Neuronal stem cell (in vitro differentiated cells): Measurements from ENCODE around the gene POLD4.

Experiments
- DNase-seq: peaks from one replicate; pipeline ENCODE4 v3.0.0-alpha.2; 2013; ENCODE audit warnings: low spot score
- H2AFZ ChIP-seq: one replicate; pipeline ENCODE4 v1.6.1; 2013; ENCODE audit warnings: mild to moderate bottlenecking, low read length, inconsistent platforms
- H2AK5ac ChIP-seq: 2 replicates; pipeline ENCODE4 v1.6.1; 2013; ENCODE audit warnings: low read depth, mild to moderate bottlenecking, inconsistent platforms, low read length, moderate library complexity, mixed read lengths
- H2BK120ac ChIP-seq: 2 replicates; pipeline ENCODE4 v1.6.1; 2013; ENCODE audit warnings: low read depth, mild to moderate bottlenecking, inconsistent platforms, low read length, moderate library complexity, mixed read lengths
- H2BK12ac ChIP-seq: one replicate; pipeline ENCODE4 v1.6.1; 2013; ENCODE audit warnings: low read length, inconsistent platforms
- H2BK15ac ChIP-seq: 2 replicates; pipeline ENCODE4 v1.6.1; 2013; ENCODE audit warnings: mild to moderate bottlenecking, low read length, inconsistent platforms, mixed read lengths
- H2BK5ac ChIP-seq: one replicate; pipeline ENCODE4 v1.6.1; 2013; ENCODE audit warnings: inconsistent platforms, mild to moderate bottlenecking, low read length, moderate library complexity
- H3K14ac ChIP-seq: one replicate; pipeline ENCODE4 v1.6.1; 2013; ENCODE audit warnings: low read length, inconsistent platforms
- H3K18ac ChIP-seq: 2 replicates; pipeline ENCODE4 v1.6.1; 2013; ENCODE audit warnings: low read length, inconsistent platforms
- H3K23ac ChIP-seq: 2 replicates; pipeline ENCODE4 v1.6.1; 2013; ENCODE audit warnings: low read depth, mild to moderate bottlenecking, mixed read lengths, low read length, inconsistent platforms; ENCODE audit not compliant: poor library complexity
- H3K27ac ChIP-seq: replicated peaks from 3 replicates; pipeline ENCODE4 v1.5.1; 2013; ENCODE audit warnings: low read length, inconsistent platforms
- H3K27me3 ChIP-seq, 3 experiments: 2 replicates each; pipeline ENCODE4 v1.6.1; 2013; ENCODE audit warnings: low read length in 3 of 3, mild to moderate bottlenecking in 2 of 3, inconsistent platforms in 1 of 3, low read depth in 1 of 3, mixed read lengths in 1 of 3, moderate library complexity in 1 of 3; ENCODE audit not compliant: control insufficient read depth in 3 of 3, insufficient read depth in 3 of 3
- H3K36me3 ChIP-seq, 2 donors: replicated peaks in 1 of 2; 2 replicates each; pipeline ENCODE4 v1.6.1; 2013; ENCODE audit warnings: low read length in 2 of 2; ENCODE audit not compliant: control insufficient read depth in 2 of 2, insufficient read depth in 2 of 2
- H3K4ac ChIP-seq: 2 replicates; pipeline ENCODE4 v1.6.1; 2013; ENCODE audit warnings: inconsistent platforms, mild to moderate bottlenecking, low read length, moderate library complexity
- H3K4me1 ChIP-seq, 2 donors: 1 replicate in 1 of 2; 2 replicates in 1 of 2; pipeline ENCODE4 v1.6.1; 2013; ENCODE audit warnings: low read length in 2 of 2, low read depth in 1 of 2; ENCODE audit not compliant: control insufficient read depth in 2 of 2, insufficient read depth in 1 of 2
- H3K4me2 ChIP-seq: one replicate; pipeline ENCODE4 v1.6.1; 2013; ENCODE audit warnings: mild to moderate bottlenecking, low read length, inconsistent platforms; ENCODE audit not compliant: insufficient read depth, poor library complexity, severe bottlenecking
- H3K4me3 ChIP-seq, 2 donors: 2 replicates each; pipeline ENCODE4 v1.5.1; 2013; ENCODE audit warnings: low read length in 2 of 2, mild to moderate bottlenecking in 2 of 2, inconsistent platforms in 1 of 2, moderate library complexity in 1 of 2
- H3K79me1 ChIP-seq: one replicate; pipeline ENCODE4 v1.6.1; 2013; ENCODE audit warnings: low read depth, mild to moderate bottlenecking, inconsistent platforms, low read length, moderate library complexity
- H3K9ac ChIP-seq: one replicate; pipeline ENCODE4 v1.6.1; 2013; ENCODE audit warnings: mild to moderate bottlenecking, low read depth, low read length, inconsistent platforms; ENCODE audit not compliant: poor library complexity
- H3K9me3 ChIP-seq, 2 donors: replicated peaks in 1 of 2; 2 replicates each; pipeline versions ENCODE3 to v1.6.1; 2013; ENCODE audit warnings: low read length in 2 of 2, mild to moderate bottlenecking in 2 of 2, inconsistent platforms in 1 of 2, low read depth in 1 of 2, mixed read lengths in 1 of 2, moderate library complexity in 1 of 2; ENCODE audit not compliant: control insufficient read depth in 2 of 2, insufficient read depth in 1 of 2
- H4K8ac ChIP-seq: one replicate; pipeline ENCODE4 v1.6.1; 2013; ENCODE audit warnings: low read depth, mild to moderate bottlenecking, inconsistent platforms, low read length, moderate library complexity
- H4K91ac ChIP-seq: one replicate; pipeline ENCODE4 v1.6.1; 2013; ENCODE audit warnings: low read length, low read depth, mild to moderate bottlenecking, inconsistent platforms; ENCODE audit not compliant: poor library complexity
- WGBS, 2 donors: extraction: QIAGEN DNeasy Blood & Tissue Kit; methylation state at CpG; one replicate each; pipeline ENCODE4 v1.1.7; 2013; ENCODE audit warnings: missing lambda C conversion rate in 2 of 2, mixed read lengths in 1 of 2; ENCODE audit not compliant: insufficient read length in 2 of 2, insufficient replicate concordance in 1 of 2; ENCODE audit errors: extremely low coverage in 2 of 2; 5-methylcytosine and 5-hydroxymethylcytosine counted together

Gene POLD4

GRCh38 chr11:67375320-67376055, 22.1 kb upstream of the POLD4 start:
- H3K4me1 ChIP-seq = peaks cover 45 to 49% of the 10 kb centered on the region in 2 donors
- H3K79me1 ChIP-seq = peaks cover 8% of the 10 kb centered on the region
- H3K27ac ChIP-seq = no peak overlapping the region
- no CpG with 5 or more reads among the region's 15 CpGs for WGBS, 2 donors
- peak overlapping the region; percentile 84 for H3K4ac ChIP-seq
- peak overlapping the region; percentile 84 for H2BK5ac ChIP-seq
- peak overlapping the region; percentile 96 for H2BK15ac ChIP-seq
- H3K36me3 ChIP-seq = no peaks in the 10 kb centered on the region
- peak overlapping the region; percentile 52 for H3K4me2 ChIP-seq
- H4K8ac ChIP-seq = no peak overlapping the region
- H3K14ac ChIP-seq = peak overlapping the region; percentile 98
- peak overlapping the region; percentile 25 for H3K23ac ChIP-seq
- peak overlapping the region; percentile 95 for H2BK12ac ChIP-seq
- peak overlapping the region; percentile 83 for H2AFZ ChIP-seq
- H3K9ac ChIP-seq = peak overlapping the region; percentile 78
- no peak overlapping the region for H3K4me3 ChIP-seq
- no peaks in the 10 kb centered on the region for H3K9me3 ChIP-seq
- H2AK5ac ChIP-seq = peak overlapping the region; percentile 91
- peak overlapping the region; percentile 97 for H3K18ac ChIP-seq
- DNase-seq = no peak
- H2BK120ac ChIP-seq = peak overlapping the region; percentile 97
- H4K91ac ChIP-seq = no peak overlapping the region
- peaks cover 0 to 10% (median 0%) of the 10 kb centered on the region in 3 experiments for H3K27me3 ChIP-seq

DNA sequence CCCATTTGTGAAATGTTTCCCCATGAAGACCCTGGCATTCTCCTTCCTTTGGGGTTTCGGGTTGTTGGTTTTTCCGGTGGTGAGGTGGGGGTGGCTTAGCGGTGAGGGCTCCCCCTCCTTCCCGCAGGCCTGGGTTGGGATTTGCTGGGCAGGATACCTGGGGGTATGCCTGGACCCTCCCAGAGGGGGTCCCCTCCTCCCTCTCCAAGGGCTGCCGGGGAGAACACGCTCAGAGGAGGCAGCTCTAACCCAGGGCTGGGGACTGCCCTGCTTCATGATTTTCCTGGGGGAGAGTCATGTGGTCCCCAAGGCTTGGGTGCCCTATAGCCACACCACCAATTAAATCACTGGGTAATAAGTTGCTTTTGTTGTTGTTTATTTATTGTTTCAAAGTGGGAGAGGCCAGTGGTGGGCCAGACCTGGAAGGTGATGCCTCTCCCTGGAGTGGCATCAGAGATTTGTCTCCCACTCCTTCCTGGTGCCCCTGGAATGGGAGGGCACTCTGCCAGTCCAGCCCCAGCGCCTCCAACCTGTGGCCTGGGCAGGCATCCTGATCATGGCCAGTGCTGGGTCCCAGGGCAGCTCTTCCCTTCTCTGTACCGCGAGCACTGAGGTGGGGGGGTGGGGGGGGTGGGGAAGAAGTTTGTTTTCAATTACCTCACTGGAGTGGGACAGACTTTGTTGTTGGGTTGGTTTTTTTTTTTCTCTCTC, 21.4 kb upstream of the POLD4 start:
- Histone ChIP-seq H4K8ac (no peak overlapping the region), H2BK5ac (no peak overlapping the region), H3K23ac (no peak overlapping the region), H2BK120ac (no peak overlapping the region), H3K27me3 (peaks cover 0 to 12% (median 0%) of the 10 kb centered on the region in 3 experiments), H3K36me3 (no peaks in the 10 kb centered on the region), H2BK15ac (peak overlapping the region; percentile 93), H3K27ac (no peak overlapping the region), H3K14ac (no peak overlapping the region), H2AFZ (peak overlapping the region; percentile 87), H2BK12ac (no peak overlapping the region), H3K9ac (peak overlapping the region; percentile 9), H3K4ac (no peak overlapping the region), H4K91ac (peak overlapping the region; percentile 34), H3K4me1 (peaks cover 47 to 51% of the 10 kb centered on the region in 2 donors), H3K79me1 (peaks cover 10% of the 10 kb centered on the region), H2AK5ac (peak overlapping the region; percentile 23), H3K4me2 (peak overlapping the region; percentile 94), H3K4me3 (peak overlapping the region in 1 of 2 donors; percentile 69), H3K18ac (peak overlapping the region; percentile 77), H3K9me3 (no peaks in the 10 kb centered on the region)
- WGBS, 2 donors = no CpG with 5 or more reads among the region's 9 CpGs
- DNase-seq = no peak

- H3K4ac ChIP-seq = no peak overlapping the region
- peak overlapping the region; percentile 62 for H3K27ac ChIP-seq
- H4K91ac ChIP-seq = no peak overlapping the region
- peak overlapping the region; percentile 96 for H2BK120ac ChIP-seq
- peak overlapping the region; percentile 87 for H2AFZ ChIP-seq
- peaks cover 10% of the 10 kb centered on the region for H3K79me1 ChIP-seq
- no peaks in the 10 kb centered on the region for H3K9me3 ChIP-seq
- WGBS, 2 donors = no CpG with 5 or more reads among the region's 40 CpGs
- H2AK5ac ChIP-seq = peak overlapping the region; percentile 75
- peak overlapping the region; percentile 69 to 81 for H3K4me3 ChIP-seq
- H2BK15ac ChIP-seq = peak overlapping the region; percentile 93
- H3K4me1 ChIP-seq = peaks cover 40 to 49% of the 10 kb centered on the region in 2 donors
- DNase-seq = peak; percentile 74
- no peaks in the 10 kb centered on the region for H3K36me3 ChIP-seq
- H2BK12ac ChIP-seq = no peak overlapping the region
- H3K23ac ChIP-seq = peak overlapping the region; percentile 55
- H3K4me2 ChIP-seq = peak overlapping the region; percentile 94
- H3K14ac ChIP-seq = no peak overlapping the region
- peaks cover 0 to 12% (median 0%) of the 10 kb centered on the region in 3 experiments for H3K27me3 ChIP-seq
- peak overlapping the region; percentile 100 for H3K18ac ChIP-seq
- H4K8ac ChIP-seq = no peak overlapping the region
- H3K9ac ChIP-seq = peak overlapping the region; percentile 89
- H2BK5ac ChIP-seq = no peak overlapping the region
Observed at GRCh38 chr11:67373648-67374570, 20.6 kb upstream of the POLD4 start.
